ENCODE results near the gene GJA9.
A peak's percentile ranks its signal among the peaks of the same experiment; 100 is the strongest.
"Not testable (repeated sequence)": the region's sequence is repeated elsewhere in the genome, so short reads cannot be mapped to it uniquely, and the experiment has no call there.

Gene GJA9

DNA sequence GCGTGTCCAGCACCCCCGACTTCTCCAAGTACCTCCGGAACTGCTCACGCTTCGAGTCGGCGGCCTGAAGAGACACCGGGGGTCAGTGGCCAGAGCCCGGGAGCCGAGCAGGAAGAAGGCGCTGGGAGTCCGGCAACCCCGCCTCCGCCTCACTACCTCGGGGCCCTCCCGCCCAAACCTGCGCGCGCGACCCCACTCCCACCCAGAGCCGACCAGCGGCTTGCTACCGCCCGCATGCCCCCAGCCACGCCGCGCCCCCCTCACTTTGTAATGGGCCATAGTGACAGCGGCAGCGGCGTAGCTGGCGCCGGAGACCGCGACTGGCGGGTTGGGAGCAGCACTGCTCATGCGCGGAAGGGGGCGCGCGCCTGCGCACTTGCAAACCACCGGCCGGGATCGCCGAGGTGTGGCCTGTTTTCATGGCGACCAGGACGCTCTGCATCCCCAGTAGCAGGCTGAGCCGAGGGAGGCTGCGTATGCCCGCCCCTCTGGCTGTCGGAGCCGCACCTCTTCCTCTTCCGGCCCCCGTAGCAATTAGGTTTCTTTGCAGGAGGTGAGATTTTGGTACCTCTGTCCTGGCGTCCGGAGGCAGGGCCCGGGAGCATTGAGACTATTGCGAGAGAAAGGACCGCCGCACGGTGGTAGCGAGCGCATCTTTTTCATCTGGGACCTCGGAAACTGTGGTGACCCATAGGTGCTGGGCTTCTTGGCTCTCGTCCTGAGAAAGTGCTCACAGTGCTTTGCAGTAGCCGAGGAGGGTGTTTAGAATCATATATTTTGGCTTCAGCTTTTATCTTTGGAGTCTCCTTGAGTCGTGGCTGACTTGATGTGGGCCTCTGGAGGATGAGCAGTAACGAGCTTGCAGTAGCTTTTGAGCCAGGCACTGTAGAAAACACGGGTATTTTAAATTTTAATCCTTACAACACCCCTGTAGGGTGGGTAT lies 8.1 kb downstream of the GJA9 start, which contains the start of gene MYCBP:
Gene MYCBP (minus strand): TSS at position 322 of the 943 bp plus-strand sequence. CDS start 43 bp downstream, at position 279.
- DNase-seq: peak; percentile 82

DNA sequence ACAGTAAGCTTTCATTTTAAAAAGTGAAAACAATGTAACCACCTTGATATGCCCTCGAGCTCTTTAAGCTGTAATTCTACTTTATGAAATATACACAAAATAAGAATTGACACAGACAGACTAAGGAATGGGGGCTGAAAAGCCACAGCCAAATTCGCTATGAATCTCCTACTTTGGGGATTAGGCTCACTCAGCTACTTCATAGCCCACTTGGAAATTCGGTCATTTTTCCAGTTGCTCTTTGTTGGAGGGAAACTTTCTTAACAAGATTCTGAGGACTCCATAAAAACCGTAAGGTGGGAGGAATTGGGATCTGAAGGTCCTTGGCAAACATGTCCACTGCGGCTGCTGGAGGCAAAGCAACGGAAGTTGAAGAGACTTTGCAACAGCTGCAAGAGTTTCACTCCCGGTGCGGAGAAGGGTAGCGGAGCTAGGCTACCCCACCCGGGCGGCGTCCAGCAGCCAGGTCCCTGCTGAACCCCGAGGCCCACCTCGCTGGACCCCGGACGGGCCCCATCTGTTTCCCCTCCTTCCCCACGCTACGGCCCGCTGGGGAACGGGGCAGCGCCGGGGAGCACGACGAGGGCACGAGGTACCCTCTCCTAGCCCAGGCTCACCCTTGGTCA lies 8.9 kb downstream of the GJA9 start:
- DNase-seq: no peak

DNA sequence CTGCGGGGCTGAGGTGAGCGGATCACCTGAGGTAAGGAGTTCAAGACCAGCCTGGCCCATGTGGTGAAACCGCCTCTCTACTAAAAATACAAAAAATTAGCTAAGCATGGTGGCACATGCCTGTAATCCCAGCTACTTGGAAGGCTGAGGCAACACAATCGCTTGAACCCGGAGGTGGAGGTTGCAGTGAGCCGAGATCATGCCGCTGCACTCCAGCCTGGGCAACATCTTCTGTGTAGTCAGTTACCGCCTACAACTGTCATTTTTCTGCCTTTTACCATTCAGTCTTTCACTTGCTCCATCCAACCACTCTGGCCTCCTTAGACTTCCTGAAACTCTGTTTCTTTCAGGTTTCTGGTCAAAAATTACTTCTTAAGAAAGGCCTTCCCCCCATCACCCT lies 10.4 kb downstream of the GJA9 start:
- no peak for DNase-seq

DNA sequence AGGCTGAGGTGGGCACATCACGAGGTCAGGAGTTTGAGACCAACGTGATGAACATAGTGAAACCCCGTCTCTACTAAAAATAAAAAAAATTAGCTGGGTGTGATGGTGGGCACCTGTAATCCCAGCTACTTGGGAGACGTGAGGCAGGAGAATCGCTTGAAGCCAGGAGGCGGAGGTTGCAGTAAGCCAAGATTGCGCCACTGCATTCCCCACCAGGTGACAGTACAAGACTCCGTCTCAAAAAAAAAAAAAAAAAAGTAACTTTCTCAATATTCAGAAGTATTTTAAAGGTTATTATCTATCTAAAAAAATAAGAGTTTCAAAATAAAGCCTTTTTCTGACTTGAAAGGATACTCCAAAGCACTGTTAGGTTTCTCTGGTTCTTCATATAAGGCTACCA lies 14.2 kb downstream of the GJA9 start:
- DNase-seq: no peak

DNA sequence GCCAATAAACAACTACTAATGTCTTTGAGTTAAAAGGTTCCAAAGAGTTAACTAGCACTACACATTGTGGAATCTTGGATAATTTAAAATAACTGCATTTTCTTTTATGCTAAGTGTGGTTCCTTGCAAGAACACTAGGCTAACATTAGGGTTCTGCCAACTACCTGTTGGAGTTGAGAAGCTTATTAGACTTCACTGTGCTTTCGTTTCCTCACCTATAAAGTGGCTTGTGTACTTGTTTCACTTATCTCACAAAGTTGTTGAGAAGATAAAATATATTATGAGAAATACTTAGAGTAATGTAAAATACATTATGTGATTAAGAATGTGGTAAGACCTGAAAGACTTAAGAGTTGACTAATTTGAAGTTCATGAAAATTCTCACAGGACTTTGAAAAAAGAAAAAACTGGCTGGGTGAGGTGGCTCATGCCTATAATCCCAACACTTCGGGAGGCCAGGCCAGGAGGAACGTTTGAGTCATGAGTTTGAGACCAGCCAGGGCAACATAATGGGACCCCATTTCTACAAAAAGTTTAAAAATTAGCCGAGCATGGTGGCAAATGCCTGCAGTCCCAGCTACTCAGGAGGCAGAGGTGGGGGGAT lies 16.2 kb downstream of the GJA9 start:
- no peak for DNase-seq

DNA sequence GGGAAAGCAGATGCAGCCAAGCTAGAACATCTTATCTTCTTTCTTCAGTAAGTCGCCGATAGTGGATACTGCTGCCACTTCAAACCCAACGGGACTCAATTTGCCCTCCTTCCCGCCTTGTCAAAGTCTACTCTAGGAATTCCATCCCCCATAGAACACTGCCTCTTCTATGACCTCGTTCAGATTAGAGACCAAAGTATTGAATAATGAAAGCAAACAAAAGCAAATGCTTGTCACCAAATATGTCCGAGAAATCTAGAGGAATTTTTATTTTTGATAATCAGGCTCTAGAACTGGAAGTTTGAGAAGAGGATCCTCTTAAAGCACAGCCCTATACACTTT lies 21.0 kb downstream of the GJA9 start:
- DNase-seq: no peak

DNA sequence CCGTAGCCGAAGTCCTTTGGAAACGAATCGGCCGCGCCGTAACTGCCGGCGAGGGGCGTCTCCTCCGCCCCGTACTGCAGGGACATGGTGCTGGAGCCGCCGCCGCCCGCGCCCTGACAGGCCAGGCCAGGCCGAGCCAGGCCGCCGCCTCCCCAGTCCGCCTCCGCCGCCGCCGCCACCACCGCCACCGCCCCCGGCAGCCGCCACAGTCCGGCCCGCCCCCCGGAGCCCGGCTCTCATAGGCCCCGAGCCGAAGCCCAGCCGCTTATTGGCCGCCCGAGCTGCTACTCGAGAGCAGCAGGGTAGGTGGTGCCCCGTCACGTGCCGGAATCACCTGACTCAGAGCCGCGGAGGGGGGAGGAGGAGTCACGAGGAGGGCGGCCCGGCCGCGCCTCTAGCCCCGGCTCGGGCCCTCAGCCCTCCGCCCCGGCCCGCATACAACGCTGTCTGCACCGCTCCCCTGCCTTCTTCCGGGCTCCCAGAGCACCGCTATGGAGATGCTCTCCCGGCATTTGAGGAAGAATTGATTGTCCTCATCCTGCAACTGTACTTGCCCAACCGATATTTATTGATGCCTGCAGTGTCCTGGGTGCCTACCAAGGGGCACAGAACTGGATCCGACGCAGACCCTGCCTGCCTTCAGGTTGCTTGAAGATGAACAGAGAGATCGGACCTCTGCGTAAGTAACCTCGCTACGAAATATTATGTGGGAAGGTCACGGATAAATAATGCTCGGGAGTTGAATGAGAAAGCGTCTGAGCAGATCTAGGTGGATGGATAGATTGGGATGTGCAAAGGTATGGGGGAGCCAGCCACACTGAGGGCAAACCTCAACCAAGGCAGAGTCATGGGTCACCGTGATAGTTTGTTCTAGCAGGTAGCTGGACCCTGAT lies 21.6 kb downstream of the GJA9 start, which contains the start of gene RRAGC:
Gene RRAGC (minus strand): TSS at position 212 of the 893 bp plus-strand sequence. CDS start 126 bp downstream, at position 86.
- peak; percentile 79 for DNase-seq

DNA sequence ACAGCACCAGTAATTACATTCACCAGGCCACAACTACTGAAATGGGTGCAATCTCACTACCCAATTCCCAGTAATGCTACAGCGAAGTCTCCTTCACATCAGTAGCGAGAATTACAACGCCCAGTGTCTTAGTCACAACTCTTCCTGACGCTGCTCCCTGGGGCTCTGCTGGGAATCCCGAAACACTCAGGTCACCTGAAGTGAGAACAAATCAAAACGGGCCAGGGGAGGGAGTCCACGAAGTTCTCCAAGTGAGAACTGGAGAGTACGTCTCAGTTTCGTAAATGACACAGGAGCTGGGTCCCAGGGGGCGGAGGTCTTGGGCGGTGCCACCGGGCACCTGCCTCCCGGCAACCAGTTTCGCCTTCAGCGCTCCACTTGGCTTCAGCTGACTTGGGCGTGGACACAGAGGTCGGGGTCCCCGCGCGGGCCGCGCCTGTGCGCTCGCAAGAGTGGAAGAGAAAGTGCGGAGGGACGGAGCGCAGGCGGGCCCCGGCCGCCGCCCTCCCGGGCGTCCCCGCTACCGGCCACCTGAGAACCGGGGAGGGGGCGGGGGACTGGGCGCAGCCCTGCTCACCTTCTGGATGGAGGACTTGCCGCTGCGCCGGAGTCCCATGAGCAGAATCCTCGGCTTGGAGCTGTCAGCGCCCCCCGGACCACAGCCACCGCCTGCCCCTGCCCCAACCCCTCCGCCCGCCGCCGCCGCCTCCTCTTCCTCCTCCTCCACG lies 22.4 kb downstream of the GJA9 start:
- DNase-seq: no peak

DNA sequence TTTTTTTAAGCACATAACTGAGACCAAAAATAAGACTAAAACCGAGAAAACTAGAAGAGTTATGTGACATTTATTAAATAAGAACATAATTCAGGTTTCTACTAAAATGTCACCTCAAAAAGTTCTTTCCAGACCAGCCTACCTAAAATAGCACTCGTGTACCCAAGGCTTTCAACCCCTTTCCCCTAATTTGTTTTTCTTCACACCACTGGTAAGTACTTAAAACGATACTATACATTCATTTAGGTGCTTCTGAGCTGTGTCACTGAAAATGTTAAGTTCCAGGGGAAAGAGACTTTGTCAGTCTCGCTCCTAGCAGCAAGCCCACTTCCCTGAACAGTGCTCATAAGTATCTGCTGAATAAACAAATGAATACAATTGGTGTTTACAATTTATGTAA lies 28.6 kb downstream of the GJA9 start:
- no peak for DNase-seq

DNA sequence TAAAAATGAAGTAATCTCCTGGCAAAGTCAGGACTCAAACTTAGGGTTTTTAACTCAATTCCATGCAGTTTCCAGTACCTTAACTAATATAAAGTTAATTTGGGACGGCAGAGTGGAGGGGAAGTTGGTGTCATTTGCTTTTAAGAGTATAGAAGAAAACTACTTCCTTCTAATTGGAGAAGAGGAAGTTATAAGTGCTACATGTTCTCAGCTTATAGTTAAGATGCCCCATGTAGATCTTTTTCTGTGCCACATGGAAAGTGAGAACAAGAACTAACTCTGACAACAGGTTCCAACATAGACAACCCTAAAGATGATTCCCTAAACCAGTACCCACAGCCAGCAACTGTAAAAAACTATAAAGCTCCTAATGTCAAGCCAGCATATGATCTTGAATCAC lies 33.3 kb downstream of the GJA9 start:
- no peak for DNase-seq

DNA sequence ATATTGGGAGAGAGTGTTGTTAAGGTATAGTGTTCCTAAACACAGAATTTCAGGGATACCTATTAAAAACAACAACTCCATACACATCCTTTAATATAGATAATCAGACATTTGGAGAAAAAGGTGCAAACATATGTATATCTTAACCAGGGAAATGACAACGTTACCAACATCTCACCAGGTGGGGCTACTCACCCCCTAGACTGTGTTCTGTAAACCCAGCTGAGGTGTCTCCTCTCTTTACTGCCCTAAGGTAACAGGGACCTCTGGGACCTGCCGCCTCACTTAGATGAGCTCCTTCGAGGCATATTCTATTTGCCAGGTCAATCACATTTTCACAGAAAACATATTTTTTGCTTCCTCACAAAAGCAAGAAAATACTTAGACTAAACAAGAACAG lies 35.2 kb downstream of the GJA9 start:
- DNase-seq: no peak

DNA sequence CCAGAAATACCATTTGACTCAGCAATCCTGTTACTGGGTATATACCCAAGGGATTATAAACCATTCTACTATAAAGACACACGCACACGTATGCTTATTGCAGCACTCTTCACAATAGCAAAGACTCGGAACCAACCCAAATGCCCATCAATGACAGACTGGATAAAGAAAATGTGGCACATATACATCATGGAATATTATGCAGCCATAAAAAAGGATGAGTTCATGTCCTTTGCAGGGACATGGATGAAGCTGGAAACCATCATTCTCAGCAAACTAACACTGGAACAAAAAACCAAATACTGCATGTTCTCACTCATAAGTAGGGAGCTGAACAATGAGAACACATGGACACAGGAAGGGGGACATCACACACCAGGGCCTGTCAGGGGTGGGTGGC lies 36.3 kb downstream of the GJA9 start:
- DNase-seq: not testable (repeated sequence)

DNA sequence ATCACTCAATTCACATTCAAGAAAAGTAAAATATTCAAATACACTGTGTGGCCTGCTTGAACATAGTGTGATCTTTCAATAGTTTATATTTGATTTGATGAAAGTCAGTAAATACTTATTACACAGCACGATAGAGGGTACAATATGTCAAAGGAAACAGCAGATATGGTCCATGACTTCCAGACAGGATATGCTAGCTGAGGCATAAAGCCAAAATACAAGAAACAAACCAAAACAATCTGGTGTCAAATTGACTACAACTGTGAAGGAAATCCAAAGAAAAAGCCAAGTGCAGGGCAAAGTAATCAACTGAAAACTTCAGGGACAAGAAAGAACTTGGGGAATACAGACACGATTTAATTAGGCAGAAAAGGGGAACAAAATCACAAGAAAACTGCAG lies 41.1 kb downstream of the GJA9 start:
- no peak for DNase-seq

DNA sequence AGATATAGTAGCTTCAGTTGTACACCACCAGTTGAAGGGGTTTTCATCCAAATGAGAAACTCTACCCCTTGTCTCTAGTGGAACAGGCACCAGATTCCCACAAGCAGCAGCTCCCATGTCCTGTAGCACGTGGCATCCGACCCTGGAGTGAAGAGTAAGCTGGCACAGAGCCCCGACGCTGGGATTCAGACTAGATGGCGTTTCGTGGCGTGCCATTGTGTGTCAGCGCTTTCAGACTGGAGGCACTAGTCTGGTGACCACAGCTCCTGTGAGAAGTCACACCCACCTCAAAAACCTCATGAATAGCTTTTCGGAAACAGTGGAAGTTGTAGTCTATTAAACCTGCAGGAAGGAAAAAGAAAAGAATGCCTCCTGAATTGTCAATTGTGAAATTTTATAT lies 42.0 kb downstream of the GJA9 start:
- DNase-seq: no peak

DNA sequence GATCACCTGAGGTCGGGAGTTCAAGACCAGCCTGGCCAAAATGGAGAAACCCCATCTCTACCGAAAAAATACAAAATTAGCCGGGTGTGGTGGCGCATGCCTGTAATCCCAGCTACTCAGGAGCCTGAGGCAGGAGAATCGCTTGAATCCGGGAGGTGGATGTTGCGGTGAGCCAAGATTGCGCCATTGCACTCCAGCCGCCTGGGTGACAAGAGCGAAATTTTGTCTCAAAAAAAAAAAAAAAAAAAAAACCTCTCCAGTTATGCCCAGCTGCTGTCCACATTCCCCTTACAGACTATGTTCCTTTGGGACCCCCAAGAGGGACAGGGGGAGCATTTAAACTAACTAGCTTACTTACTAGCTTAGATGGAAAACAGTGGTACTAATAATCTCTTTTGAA lies 45.1 kb downstream of the GJA9 start:
- not testable (repeated sequence) for DNase-seq

DNA sequence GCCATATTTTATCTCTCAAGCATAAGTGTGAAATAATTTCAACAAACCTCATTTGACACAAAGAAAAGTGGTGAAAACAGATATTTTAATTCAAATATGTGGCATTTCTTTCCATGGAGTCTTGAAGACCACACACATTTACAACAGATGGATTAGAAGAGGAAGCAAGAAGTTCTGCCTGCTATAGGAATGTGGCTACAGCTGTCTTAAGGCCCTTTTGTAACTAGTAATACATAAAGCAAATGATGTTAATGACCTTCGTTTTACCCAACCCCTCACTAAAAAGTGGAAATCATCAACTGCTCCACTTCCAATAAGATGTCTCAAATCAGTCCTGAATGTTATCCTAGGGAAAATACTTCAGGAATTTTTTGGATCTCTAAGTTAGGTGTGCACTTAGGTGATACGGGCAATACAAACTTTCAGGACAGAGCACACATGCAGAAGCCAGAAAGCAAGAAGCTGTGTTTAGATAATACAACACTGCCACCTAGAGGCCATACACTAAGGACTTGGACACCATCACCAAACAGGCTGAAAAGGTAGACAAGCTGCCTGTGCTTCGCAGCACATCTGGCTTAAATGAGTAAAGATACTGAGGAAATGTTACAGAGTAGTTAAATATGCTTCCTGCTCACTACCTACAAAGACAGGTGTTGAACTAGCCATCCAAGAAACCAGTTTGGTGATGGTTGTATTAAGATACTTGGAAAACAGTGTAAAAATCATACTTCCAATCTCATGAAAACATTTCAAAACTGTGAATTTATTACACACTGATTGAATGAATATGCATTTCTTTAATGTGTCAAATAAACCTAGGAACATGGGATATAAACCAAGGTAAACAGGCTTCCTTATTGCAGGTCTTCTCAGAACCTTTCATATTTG lies 46.2 kb downstream of the GJA9 start:
- peak; percentile 70 for DNase-seq

DNA sequence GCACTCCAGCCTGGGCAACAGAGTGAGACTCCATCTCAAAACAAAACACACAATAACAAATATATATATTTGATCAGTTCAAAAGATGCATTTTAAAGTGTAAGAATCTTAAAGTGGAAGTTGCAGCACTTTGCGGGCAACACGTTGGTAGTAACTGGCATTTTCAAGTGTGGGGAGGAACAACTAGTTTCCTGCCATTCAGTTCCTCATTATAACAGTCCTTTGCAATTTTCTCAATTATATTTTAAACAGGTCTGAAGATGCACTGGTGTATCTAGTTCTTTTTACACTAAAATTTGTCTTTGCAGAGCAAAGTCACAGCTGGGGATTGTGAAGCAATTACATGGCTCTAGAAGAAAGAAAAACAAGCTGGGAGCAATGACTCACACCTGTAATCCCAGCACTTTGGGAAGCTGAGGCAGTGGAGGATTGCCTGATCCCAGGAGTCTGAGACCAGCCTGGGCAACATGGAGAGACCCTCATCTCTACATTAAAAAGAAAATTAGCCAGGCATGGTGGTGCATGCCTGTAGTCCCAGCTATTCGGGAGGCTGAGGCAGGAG lies 47.1 kb downstream of the GJA9 start:
- no peak for DNase-seq

DNA sequence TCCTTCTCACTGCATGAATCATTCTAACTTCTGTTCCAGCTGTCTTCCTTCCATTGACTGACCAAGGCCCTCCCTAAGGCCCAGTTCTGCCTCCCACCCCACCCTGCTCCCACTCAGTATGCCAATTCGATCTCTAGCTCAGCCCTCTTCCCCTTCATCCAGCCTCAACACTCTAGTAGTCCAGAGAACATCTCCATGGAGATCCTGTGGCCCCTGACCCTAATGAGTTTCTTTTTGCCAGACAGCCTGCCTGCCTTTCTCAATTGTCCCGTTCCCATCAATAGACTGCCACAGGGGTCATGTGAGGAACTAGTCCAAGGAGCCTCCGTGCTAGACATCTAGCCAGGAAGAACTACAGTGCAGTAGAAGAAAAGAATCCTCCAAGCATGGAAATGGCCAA lies 48.2 kb downstream of the GJA9 start:
- no peak for DNase-seq

DNA sequence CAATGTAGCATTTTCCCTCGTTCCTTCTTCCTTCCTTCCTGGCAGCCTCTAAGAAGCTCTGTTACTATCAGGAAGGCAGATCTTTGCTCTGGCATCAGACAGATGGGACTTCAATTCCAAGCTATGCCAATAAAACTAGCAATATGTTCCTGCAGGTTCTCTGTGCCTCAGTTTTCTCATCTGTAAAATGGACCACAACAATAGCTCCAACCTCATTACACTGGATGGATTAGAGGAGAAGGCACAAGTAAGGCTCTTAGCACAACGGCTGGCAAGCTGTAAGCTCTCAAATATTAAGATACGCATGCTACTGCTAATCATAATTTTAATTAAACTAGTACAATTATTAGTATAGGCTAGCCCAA lies 49.0 kb downstream of the GJA9 start:
- DNase-seq: no peak

DNA sequence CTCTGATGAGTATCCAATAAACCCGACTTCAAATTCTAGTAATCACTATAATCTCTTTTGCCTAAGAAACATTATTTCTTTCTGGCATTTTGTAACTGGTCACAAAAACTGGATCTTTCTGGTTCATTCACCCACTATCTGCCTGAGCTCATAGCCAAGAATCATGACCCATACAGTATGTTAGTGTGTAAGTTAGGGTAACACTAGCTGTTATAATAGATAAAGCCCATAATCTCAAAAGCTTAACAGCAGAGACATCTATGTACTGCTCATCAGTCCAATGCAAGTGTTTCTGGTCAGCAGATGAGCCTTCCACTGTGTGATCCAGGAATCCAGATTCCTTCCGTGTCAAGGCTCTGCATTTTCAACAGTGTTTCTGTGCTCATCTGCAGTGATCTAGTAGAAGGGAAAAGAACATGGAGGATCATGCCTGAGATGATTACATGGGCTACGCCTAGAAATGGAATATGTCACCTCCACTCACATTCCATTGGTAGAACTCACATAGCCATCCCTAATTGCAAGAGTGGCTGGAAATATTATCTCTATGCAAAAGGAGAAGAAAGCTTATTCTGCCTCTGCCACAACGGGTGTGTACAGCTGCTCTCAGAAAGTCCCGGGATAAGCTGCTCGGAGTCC lies 49.5 kb downstream of the GJA9 start:
- DNase-seq: no peak
